COLO668 (cell line): ENCODE measurements around the gene IFNA4.
"Not testable (repeated sequence)": the region's sequence is repeated elsewhere in the genome, so short reads cannot be mapped to it uniquely, and the experiment has no call there.

ENCODE experiments used
- DNase-seq: peaks from one replicate; lab custom pipeline; 2025; ENCODE audit not compliant: unreplicated experiment; lab: John Stamatoyannopoulos, UW

The IFNA4 gene

DNA sequence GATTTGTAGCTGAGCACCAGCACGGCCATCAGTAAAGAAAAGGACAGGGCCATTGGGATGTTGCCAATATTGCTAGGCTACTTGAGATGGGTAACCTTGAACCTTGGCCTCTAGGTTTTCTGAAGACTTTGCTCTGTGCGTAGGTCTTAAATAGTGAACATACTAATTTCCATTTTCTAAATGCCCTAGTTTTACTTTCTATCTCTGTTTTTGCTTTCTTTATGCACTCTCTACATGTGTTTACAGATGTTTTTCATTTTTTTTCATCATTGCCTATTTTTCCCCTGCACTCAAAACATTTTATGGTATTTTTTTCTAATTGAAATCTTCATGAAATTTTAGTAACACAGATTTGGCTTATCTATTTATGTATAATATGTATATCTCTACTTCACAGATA is 20.8 kb downstream of the IFNA4 start, which contains the start of gene IFNA21:
Gene IFNA21, minus strand, starts transcription at position 101 of the 400 bp plus-strand sequence. Its CDS starts 48 bp downstream, at position 53.
- DNase-seq = not testable (repeated sequence)

DNA sequence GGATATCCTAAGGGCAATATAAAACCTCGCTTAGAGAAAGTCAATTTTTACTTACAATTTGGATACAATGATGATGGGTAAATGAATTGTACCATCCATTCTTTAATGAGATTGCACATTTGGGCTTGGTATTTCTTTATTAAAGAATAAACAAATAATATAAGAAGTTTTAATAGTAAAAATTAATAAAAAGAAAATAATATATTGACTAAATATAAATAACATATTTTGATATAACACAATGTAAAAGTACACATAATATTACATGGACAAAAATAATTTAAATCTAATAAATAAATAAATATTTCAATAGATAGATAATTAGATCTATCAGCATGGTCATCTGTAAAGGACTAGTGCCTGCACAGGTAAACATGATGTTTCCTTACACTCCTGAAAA is 21.9 kb downstream of the IFNA4 start:
- no peak for DNase-seq

DNA sequence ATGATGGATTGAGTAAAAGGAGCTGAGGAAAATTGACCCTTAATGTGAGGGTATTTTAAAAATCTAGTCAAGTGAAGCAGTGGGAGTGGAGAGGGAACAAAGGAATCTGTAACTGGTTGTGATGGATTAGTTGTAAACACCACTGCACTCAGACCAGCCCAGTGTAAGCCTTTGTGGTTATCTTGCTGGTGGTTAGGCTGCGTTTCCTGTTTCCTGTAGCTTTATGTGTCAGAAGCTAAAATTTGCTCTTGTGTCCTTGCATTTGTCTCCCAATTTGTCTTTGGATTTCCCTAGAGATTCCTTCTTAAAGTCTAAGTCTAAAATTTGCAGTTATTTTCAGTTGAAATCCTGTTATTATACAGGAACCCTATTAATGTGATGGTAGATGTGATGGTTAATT is 27.2 kb downstream of the IFNA4 start:
- DNase-seq = no peak

DNA sequence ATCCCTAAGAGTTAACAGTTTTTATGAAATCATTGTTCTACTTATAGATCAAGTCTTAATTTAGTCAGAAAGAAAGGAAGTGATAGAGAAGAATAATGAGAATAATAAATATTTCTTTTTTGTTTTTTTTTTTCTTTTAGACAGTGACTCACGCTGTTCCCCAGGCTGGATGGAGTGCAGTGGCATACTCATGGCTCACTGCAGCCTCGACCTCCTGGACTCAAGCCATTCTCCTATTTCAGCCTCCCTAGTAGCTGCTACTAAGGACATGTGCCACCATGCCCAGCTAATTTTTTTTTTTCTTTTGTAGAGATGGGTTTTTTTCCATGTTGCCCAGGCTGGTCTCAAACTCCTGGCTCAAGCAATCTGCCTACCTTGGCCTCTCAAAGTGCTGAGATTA is 31.9 kb downstream of the IFNA4 start:
- DNase-seq = no peak

DNA sequence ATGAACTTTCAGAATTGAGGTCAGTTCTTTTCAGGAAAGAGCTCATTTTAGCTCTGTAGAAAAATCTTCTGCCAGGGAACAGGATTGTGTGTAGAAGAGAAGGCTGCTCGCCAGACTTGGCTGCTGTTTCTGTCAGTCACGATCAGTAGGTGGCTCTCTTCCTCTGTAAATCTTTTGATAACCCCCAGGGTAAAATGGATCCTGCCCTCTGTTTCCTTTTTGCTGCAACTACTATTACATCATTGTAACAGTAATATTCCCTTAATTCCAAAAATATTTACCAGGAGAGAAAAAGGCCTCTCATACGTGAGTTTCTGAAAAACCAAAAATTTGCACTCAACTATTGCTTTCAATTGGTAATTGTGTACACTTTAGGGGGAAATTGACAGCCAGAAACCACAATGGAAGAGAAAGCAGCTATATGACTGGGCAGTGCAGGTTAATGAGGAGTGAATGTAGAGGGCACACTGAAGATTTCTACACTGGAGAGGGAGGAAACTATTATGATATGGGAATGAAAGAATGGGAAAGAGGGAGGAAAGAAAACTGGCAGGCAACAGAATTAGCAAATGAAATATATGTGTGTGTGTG is 33.3 kb downstream of the IFNA4 start:
- no peak for DNase-seq

DNA sequence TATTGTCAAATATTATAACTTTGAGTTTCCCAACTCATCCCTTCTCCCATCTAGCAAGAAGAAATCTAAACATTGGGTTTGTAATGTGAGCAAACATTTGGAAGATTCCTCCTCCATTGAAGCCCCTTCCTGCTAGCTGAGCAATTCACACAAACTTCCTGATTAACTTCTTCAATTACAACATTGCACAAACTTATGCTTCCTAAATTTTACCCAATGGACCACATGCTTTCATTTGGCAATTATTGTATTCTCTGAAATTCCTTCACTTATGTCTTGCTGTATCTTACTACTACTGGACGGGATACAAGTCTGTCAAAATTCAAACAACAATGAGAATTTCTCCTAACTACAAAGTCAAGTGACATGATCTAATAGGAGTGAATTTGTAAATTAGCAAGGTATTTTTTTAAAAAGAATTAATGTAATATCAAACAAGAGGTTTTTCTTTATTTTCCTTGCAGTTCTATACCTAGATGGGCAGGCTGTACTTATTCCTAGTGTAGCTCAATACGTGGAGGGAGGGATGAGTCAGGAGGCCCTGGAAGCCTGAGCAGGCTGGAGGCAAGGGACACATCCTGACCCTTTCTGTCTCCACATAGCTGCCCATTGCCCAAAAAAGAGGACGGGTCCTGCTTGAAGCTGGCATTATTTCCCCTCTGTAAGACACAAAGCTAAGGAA is 33.9 kb downstream of the IFNA4 start:
- DNase-seq = no peak

DNA sequence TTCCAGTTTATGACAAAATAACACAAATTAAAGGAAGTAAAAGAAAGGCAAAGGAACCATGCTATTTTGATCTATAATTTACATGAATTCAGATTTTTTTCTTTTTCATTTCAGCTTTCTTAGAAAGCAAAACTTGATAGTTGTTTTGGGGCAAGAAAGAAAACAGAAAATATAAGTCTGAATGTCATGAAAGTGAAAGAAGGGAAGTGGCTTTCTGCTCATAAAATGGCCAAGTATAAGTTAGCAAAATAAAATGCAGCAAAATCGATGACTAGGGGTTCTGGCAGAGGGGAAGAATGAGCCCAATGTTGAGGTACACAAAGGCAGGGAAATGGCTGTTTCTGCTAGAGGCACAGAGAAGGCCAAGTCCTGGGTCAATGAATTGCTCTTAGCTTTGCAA is 42.8 kb downstream of the IFNA4 start:
- DNase-seq = no peak

DNA sequence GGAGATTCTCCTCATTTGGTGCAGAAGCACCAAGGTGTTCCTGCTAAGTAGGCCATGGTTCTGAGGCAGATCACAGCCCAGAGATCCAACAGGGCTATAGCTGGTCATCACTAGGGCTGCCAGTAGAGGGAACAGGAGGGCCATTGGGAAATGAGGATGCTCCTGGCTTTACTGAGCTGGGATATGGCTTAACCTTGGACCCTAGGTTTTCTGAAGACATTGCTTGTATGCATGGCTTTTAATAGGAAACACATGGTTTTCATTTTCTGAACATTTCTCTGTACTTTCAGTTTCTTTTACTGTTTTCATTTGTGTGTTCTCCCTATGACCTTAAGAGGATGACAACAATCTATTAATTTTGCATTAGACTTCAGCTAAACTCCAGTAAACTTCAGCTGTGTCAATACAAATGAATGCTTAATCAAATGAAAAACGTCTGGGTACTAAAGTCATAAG is 45.9 kb downstream of the IFNA4 start, which contains the start of gene IFNW1:
Gene IFNW1, minus strand, starts transcription at position 406 of the 456 bp plus-strand sequence. Its CDS starts 262 bp downstream, at position 144.
- DNase-seq = no peak

DNA sequence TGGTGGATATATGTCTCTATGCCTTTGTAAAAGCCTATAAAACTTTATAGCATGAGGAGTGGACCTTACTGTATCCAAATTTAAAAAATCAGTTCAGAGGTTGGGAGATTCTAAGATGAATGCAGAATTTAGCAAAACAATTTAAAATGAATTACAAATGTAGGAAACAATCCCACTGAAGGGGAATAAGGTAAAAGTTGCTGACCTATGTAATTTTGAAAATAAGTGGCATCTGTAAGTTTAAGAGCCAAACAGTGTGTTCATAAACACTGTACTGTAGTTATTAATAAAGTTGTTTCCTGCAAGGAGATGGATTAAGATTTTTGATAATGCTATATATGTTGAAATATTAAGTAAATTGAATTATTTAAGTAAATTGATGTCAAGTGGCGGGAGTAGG is 50.4 kb downstream of the IFNA4 start:
- no peak for DNase-seq
